ENCODE measurements around the gene ANGPTL8.

ANGPTL8 gene

DNA sequence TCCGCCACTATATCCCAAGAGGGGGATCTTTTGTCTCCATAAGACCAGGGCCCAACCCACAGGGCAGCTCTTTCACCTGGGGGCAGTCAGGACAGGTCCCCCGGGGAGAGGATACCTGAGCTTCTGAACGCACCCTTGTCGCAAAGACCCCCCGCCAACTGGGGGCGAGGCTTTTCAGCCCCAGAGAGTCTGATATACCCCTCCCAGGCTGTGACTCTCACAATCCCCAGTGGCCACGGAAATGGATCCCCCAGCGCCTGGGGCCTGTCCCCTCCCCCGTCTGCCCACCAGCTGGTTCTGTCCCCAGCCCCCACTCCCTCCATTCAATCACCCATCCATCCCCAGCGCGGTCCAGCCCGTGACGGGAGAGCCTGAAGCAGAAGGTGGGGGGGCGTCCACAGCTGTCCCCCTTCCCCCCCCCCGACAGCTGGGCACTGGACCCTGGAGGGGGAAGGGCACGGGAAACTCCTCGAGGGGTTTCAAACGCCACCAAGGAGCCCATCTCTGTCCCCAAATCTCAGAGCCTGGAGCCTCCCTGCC, 22.1 kb downstream of the ANGPTL8 start:
- no peak for DNase-seq (ENCODE audit: low spot score)

DNA sequence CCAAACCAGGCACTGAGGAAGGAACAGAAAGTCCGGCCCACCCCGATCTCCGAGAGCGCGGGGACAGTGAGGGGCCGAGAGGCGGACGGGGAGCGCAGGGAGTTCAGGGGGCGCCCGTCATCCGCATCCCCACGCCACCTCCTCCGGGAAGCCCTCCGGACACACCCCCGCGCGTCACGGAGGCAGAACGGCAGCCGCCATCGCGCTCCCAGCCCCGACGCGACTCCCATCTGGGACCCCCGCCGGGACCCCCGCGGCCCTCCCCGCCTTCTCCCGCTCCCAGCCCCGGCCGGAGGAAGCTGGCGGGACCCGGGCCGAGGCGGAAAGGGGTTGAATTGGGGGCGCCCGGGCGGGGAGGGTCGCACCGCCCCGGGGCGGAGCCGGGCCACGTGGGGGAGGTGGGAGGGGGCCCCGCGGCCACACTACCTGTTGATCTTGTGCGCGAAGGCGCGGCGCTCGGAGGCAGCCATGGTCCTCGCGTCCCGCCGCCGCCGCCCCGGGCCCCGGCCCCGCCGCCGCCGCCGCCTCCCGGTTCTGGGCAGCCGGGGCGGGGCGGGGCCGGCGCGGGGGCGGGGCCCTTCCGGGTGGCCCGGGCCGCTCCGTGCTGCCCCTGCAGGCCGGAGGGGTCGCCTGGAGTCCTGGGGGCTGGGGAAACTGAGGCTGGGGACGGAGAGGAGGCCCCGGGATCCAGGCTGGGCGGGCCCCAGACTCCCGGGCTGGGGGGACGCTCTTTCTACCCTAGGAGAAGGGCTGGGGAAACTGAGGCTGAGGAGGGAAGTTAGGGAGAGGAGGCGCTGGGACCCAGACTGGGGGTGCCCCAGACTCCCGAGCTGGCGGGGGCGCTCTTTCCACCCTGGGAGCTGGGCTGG, 22.8 kb downstream of the ANGPTL8 start, which contains the start of gene DOCK6:
TSS of gene DOCK6 (minus strand) at position 554 of the 869 bp plus-strand sequence. CDS start at position 470, 84 bp downstream.
- no peak for DNase-seq (ENCODE audit: low spot score)

- no peak for DNase-seq (ENCODE audit: low spot score)
Observed at GRCh38 chr19:11263726-11264125, 24.3 kb downstream of the ANGPTL8 start.

- no peak for DNase-seq (ENCODE audit: low spot score)
Observed at GRCh38 chr19:11264452-11265176, 25.2 kb downstream of the ANGPTL8 start.

GRCh38 chr19:11265177-11265784, 25.9 kb downstream of the ANGPTL8 start:
- no peak for DNase-seq (ENCODE audit: low spot score)

- DNase-seq (ENCODE audit: low spot score): no peak
Observed at GRCh38 chr19:11265785-11266236, 26.4 kb downstream of the ANGPTL8 start.

- no peak for DNase-seq (ENCODE audit: low spot score)
Observed at GRCh38 chr19:11267316-11268085, 28.1 kb downstream of the ANGPTL8 start.

- DNase-seq (ENCODE audit: low spot score): peak; percentile 24
Observed at GRCh38 chr19:11268783-11269267, 29.4 kb downstream of the ANGPTL8 start.

DNA sequence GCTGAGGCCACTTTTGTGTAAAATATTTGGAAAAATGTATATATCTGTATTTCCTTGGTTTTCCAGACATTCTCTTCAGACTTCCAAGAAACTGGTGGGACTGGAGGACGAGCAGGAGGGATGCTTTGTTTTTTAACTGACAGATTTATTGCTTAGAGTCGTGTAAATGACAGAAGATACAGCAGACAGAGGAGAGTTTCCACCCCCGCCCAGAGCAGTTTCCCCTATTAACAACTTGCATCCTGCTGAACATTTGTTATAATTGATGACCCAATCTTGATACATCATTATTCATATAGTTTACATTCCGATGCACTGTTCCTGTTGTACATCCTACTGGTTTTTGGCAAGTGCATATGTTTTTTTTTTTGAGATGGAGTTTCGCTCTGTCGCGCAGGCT, 30.0 kb downstream of the ANGPTL8 start:
- no peak for DNase-seq (ENCODE audit: low spot score)

DNA sequence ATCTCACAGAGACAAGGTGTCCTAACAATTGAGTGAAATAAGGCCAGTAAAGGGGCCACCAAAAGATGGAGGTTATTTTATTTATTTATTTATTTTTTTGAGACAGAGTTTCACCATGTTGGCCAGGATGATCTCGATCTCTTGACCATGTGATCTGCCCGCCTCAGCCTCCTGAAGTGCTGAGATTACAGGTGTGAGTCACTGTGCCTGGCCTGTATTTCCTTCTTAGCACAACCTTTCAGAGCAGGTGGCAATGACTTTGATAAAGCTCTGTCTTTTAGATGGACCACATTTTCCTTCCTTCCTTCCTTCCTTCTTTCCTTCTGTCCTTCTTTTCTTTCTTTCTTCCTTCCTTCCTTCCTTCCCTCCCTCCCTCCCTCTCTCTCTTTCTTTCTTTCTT, 33.9 kb downstream of the ANGPTL8 start:
- no peak for DNase-seq (ENCODE audit: low spot score)

- DNase-seq (ENCODE audit: low spot score): no peak
Observed at GRCh38 chr19:11273989-11274388, 34.6 kb downstream of the ANGPTL8 start.

DNA sequence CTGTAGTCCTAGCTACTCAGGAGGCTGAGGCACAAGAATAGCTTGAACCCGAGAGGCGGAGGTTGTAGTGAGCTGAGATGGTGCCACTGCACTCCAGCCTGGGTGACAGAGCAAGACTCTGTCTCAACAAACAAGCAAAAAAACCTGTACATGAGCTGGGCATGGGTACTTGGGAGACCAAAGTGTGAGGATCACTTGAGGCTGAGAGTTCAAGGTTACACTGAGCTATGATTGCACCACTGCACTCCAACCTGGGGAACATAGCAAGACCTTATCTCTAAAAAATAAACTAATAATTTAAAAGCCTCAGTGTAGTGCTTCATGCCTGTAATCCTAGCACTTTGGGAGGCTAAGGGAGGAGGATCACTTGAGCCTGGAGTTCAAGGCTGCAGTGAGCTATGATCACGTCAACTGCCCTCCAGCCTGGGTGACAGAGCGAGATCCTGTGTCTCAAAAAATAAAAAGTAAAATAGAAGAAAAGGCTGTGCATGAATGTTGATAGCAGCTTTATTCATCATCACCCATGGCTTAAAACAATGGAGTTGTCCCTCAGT, 35.2 kb downstream of the ANGPTL8 start:
- DNase-seq (ENCODE audit: low spot score): no peak

- no peak for DNase-seq (ENCODE audit: low spot score)
Observed at GRCh38 chr19:11278670-11279069, 39.3 kb downstream of the ANGPTL8 start.

DNA sequence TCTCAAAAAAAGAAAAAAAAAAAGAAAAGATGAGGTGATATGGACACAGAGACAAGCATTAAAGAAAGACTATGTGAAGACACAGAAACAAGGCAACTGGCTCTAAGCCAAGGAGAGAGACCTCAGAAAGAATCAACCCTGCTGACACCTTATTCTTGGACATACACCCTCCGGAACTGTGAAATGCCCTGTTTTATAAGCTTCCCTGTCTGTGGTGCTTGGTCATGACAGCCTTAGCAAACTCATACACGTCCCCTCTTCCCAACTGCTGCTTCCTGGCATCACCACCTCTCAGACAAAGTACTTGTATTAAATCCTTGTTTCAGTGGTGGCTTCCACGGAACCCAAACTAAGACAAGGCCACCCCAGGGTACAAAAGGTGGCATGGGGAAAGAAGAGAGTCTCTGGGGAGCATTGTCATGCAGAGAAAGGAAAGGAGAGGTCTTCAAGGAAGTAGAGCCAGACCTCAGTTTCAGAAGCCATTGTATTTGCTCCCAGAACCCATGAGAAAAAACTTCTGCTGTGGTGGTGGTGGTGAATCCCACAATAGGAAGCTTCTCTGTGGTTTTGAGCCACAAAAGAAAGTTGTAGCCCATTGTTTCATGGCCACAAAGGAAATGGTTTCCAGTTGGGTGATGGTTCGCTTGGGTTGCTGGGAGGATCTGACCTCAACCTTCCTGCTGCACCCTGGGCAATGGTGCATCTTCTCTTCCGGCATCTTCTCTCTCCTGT, 40.3 kb downstream of the ANGPTL8 start:
- no peak for DNase-seq (ENCODE audit: low spot score)

- DNase-seq (ENCODE audit: low spot score): no peak
Observed at GRCh38 chr19:11281356-11282049, 42.1 kb downstream of the ANGPTL8 start.

- no peak for DNase-seq (ENCODE audit: low spot score)
Observed at GRCh38 chr19:11284515-11284914, 45.1 kb downstream of the ANGPTL8 start.

DNA sequence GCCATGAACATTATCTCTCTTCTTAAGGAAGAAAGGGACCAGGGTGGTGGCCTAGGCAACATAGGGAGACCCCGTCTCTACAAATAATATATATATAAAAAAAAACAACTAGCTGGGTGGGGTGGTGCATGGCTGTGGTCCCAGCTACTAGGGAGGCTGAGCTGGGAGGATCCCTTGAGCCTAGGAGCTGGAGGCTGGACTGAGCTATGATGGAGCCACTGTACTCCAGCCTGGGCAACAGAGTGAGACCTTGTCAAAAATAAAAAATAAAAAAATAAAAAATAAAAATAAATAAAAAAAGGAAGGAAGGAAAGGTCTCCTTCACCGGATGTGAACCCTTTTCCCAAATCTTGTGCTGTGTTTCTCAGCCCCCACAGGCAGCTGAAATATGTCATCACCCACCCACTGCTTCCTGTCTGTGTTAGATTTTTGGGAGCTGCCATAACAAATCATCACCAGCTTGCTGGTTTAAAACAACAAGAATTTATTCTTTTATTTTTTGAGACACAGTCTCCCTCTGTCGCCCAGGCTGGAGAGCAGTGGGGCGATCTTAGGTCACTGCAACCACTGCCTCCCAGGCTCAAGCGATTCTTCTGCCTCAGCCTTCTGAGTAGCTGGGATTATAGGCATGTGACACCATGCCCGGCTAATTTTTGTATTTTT, 47.0 kb downstream of the ANGPTL8 start:
- no peak for DNase-seq (ENCODE audit: low spot score)

GRCh38 chr19:11288349-11288748, 48.9 kb downstream of the ANGPTL8 start:
- DNase-seq (ENCODE audit: low spot score): no peak

- no peak for DNase-seq (ENCODE audit: low spot score)
Observed at GRCh38 chr19:11290256-11290655, 50.8 kb downstream of the ANGPTL8 start.

Data from globus pallidus (tissue), 1 donor.